GM21381 (cell line): Measurements from ENCODE around the gene RIBC2.
"Not testable (repeated sequence)": the region's sequence is repeated elsewhere in the genome, so short reads cannot be mapped to it uniquely, and the experiment has no call there.

Source experiments
- ATAC-seq: cut with Tn5 transposase; IDR thresholded peaks from one replicate; pipeline ENCODE4 v1.9.1; 2021; ENCODE audit warnings: mild to moderate bottlenecking, moderate library complexity; ENCODE audit not compliant: unreplicated experiment

RIBC2 gene

GRCh38 chr22:45448431-45448830 is 34.9 kb downstream of the RIBC2 start:
- no peak for ATAC-seq

DNA sequence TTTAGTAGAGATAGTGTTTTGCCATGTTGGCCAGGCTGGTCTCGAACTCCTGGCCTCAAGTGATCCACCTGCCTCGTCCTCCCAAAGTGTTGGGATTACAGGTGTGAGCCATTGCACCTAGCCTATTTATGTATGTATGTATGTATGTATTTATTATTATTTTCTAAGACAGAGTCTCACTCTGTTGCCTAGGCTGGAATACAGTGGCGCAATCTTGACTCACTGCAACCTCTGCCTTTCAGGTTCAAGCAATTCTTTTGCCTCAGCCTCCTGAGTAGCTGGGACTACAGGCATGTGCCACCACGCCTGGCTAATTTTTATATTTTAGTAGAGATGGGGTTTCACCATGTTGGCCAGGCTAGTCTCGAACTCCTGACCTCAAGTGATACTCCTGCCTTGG is 35.9 kb downstream of the RIBC2 start:
- ATAC-seq: not testable (repeated sequence)

DNA sequence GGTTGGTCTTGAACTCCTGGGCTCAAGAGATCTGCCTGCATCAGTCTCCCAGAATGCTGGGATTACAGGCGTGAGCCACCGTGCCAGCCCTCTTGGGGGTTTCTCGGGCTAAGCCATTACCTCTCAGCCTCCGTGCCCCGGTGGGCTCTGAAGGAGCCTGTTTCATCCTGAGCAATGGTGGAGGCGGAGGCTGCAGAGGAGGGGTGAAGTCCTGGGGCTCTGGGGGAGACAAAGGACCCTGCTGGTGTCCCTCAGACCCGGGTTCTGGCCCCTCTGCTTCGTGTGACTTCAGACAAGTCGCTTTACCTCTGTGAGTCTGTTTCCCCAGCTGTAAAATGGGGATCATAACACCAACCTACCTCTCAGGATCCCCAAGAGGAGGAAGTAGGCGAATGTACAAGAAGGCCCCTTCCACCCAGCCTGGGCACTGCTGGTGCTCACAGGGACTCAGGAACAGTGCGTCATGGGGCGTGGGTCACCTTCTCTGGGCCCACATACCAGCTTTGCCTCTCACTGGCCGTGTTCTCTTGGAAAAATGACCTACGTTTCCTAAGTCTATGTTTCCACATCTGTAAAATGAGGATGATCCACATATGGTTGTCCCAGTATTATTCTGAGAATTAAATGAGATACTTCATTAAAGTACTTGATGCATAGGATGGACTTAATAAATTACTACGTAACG is 36.8 kb downstream of the RIBC2 start:
- ATAC-seq: no peak

GRCh38 chr22:45450921-45451651 is 37.6 kb downstream of the RIBC2 start:
- ATAC-seq: no peak

GRCh38 chr22:45451972-45452371 is 38.5 kb downstream of the RIBC2 start:
- ATAC-seq: no peak

DNA sequence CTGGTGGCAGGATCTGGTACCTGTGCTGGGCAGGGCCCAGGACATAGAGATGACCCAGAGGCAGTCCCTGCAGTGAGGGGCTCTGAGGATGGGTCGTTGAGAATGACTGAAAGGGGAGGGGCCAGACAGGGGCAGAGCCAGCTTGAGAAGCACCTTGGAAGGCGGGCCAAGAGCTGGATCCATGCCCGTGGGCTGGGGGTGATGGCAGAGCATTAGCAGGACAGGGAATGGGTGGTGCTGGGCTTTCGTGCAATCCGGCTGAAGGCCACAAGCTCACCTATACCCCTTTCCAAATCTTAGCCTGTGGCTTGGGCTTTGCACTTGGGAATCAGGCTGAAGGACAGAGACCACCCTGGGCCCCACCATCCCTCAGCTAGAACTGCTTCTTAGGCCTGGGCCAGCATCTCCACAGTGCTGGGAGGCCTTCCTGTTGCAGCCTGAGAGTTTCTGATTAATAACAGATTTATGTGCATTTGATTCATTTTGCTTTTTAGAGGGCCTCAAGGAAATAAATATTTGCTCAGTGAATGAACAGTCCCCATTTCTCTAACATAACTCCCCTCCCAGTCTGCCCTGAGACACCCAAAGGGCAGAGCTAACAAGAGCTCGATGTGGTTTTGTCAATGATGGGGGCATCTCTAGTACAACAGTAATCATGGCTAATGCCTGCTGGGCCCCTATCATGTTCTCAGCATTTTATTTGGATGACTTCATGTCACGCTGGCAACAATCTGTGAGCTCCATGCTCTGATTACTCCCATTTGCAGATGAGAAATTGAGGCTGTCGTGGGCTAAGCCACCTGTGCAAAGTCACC is 39.3 kb downstream of the RIBC2 start:
- ATAC-seq: no peak

- no peak for ATAC-seq
These were observed 40.3 kb downstream of the RIBC2 start for GRCh38 chr22:45453764-45454163.

GRCh38 chr22:45454275-45454674 is 40.8 kb downstream of the RIBC2 start:
- ATAC-seq: no peak

DNA sequence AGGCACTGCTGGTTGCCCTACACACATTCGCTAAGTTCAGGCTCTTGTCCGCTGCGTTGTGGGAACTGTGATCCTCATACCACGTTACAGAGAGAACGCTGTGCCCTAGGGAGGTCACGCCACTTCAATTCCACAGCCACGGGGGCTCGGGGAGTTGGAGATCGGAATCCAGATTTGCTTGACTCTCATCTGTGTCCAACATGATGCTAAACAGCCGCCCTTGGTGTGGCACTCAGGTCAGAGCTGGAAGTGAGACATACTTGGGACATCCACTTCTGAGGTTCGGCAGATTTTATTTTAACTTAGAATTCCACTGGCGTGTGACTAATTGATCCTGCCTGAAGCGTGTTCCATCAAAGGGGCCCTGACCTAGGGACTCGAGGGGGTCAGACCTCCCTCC is 41.7 kb downstream of the RIBC2 start:
- no peak for ATAC-seq

DNA sequence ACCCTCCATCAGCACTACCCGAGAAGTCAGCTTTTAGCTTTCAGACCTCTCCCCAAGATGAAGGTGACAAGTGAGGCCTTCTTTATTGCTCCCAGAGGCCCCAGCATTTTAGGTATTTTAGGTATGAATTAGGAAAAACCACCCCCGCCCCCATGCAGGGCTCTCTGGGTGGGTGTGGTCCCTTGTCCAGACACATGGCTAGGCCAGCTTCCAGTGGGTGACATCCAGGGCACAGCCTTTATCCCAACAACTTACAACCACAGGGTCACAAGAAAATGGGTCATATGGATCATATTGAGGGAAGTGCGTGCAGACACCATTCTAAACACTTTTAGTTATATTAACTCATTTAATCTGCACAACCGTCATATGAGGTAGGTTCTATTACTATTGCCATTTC is 42.1 kb downstream of the RIBC2 start:
- no peak for ATAC-seq

GRCh38 chr22:45456811-45457210 is 43.3 kb downstream of the RIBC2 start:
- ATAC-seq: no peak

DNA sequence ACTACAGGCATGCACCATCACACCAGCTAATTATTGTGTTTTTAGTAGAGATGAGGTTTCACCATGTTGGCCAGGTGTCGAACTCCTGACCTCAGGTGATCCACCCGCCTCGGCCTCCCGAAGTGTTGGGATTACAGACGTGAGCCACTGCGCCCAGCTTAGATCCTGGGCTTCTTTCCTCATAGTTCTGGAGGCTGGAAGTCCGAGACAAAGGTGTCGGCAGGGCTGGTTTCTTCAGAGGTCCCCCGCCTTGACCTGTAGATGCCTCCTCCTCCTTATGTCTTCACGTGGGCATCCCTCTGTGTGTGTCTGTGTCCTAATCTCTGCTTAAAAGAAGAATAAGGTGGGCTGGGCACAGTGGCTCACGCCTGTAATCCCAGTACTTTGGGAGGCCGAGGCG is 45.0 kb downstream of the RIBC2 start:
- no peak for ATAC-seq

DNA sequence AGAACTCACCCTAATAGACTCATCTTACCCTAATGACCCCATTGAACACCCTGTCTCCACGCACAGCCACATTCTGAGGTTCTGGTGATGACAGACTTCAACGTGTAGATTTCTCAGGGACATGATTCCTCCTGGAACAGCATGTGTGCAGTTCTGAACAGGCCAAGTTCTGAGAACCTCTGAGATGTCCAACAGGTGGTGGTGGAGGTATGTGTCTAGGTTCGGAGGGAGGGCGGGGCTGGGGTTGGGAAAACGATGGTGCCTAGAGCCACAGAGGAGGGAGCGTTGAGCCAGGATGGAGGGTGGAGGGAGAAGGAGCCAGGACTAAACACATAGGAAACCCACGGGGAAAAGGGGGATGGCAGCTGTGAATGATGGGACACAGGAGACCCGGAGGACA is 45.7 kb downstream of the RIBC2 start:
- ATAC-seq: no peak

GRCh38 chr22:45460288-45461109 is 47.0 kb downstream of the RIBC2 start:
- no peak for ATAC-seq

DNA sequence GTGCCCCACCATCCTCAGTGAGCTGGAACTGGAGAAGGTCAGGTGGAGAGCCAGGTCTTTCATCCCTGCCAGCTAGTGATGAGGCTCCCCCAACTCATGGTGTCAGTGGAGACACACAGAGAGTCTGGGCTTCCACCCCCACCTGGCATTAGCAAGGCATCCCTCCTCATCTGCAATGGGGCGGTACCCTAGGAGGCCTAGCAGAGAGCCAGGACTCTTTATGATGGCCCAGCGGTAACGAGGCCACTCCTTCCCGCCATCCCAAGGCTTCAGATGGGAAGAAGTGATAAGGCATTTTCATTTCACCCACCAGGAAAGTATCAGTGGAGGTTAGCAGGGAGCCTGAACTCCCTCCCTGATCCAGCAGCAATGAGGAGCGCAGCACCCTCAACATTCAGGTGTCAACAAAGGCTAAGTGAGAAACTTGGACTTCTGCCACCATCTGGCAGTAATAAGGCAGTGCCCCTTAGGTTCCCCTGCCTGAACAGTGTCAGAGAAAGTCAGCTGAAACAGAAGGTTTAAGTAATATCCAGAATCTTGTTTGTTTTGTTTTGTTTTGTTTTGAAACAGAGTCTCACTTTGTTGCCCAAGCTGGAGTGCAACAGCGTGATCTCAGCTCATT is 48.7 kb downstream of the RIBC2 start:
- no peak for ATAC-seq

- ATAC-seq: not testable (repeated sequence)
These were observed 50.2 kb downstream of the RIBC2 start for GRCh38 chr22:45463691-45464090.

- no peak for ATAC-seq
These were observed 52.1 kb downstream of the RIBC2 start for GRCh38 chr22:45465633-45466032.

GRCh38 chr22:45468872-45469271 is 55.4 kb downstream of the RIBC2 start:
- no peak for ATAC-seq

DNA sequence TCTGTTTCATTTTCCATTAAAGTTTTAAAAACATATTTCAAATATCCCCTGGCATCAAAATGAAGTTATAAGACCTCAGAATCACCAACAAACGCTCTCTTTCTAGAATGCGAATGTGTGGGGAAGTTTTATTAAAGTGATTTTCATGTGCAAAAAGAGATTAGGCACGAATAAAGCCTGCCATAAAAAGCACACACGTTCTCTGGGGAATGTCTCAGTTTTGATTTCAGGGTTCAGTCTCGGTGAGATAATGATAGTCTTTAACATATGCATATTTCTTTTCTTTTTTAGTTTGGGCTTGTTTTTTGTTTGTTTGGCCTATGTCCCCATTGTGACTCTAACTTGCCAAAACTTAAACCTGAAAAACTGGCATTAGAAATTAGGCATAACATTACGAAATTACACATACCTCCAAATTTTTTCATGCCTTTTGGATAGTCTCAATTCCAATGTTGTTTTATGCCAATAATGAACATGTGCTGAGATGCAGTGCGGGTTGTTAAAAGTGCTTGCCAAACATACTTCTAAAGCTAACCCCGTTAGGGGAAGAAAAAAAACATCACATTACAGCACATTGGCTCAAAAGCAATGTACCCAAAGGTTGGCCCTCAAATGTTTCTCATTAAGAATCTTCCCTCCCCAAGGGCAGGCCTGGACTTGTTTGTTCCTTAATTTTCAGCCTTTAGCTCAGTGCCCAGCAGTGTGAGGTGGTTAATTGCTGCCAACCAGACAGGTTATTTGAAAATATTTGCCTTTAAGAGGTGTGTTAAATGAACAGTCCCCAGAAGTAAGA is 56.0 kb downstream of the RIBC2 start:
- ATAC-seq: no peak

- ATAC-seq: no peak
These were observed 57.4 kb downstream of the RIBC2 start for GRCh38 chr22:45470871-45471270.
